Esophagus squamous epithelium (tissue), 4 donors: ENCODE results near the gene LZTS3.

ENCODE experiments used
- POLR2A ChIP-seq, 4 donors: fragments of 450-650 bp; IDR thresholded peaks; one replicate each; pipeline ENCODE4 v1.6.1; 2017; ENCODE audit warnings: antibody characterized with exemption in 4 of 4, mild to moderate bottlenecking in 4 of 4, moderate library complexity in 3 of 4
- TF ChIP-seq, protein P1 (sequence below), 6 experiments: fragments of 450-650 bp in 4 of 6; fragments of 200-600 bp in 2 of 6; sonication (generic) in 2 of 6; IDR thresholded peaks; one replicate each; pipeline ENCODE4 v1.5.1; 2016 to 2019; ENCODE audit warnings: antibody characterized with exemption in 6 of 6, mild to moderate bottlenecking in 4 of 6, moderate library complexity in 4 of 6

- TF ChIP-seq POLR2A (IDR thresholded peaks at IDR 0.05), result no peak
- TF ChIP-seq, protein P1, sequence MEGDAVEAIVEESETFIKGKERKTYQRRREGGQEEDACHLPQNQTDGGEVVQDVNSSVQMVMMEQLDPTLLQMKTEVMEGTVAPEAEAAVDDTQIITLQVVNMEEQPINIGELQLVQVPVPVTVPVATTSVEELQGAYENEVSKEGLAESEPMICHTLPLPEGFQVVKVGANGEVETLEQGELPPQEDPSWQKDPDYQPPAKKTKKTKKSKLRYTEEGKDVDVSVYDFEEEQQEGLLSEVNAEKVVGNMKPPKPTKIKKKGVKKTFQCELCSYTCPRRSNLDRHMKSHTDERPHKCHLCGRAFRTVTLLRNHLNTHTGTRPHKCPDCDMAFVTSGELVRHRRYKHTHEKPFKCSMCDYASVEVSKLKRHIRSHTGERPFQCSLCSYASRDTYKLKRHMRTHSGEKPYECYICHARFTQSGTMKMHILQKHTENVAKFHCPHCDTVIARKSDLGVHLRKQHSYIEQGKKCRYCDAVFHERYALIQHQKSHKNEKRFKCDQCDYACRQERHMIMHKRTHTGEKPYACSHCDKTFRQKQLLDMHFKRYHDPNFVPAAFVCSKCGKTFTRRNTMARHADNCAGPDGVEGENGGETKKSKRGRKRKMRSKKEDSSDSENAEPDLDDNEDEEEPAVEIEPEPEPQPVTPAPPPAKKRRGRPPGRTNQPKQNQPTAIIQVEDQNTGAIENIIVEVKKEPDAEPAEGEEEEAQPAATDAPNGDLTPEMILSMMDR (IDR thresholded peaks at IDR 0.05), result no peak
Observed at GRCh38 chr20:3119044-3119443, 54.3 kb downstream of the LZTS3 start.
